HEK293 (cell line): ENCODE data around the gene ZNF629.

Experiments
- CTCF ChIA-PET: fragments of 350-600 bp; formaldehyde crosslinking; extraction: SDS; loops from one replicate; lab custom pipeline; 2021; ENCODE audit warnings: antibody characterized with exemption; lab: Yijun Ruan, JAX
- POLR2A ChIA-PET: fragments of 300-600 bp; formaldehyde crosslinking; extraction: SDS; loops from one replicate; lab custom pipeline; 2020; ENCODE audit warnings: antibody characterized with exemption, inconsistent platforms; lab: Yijun Ruan, JAX
- H3K27ac ChIP-seq: fragments of 200-500 bp; sonication (Bioruptor generic); 2 replicates; pipeline ENCODE4 v1.5.1; 2014; ENCODE audit warnings: low read depth, low read length, control low read depth, inconsistent platforms; ENCODE audit errors: extremely low read depth
- H3K36me3 ChIP-seq, 2 experiments: fragments of 200-500 bp in 1 of 2; sonication (Bioruptor generic) in 1 of 2; 1 replicate in 1 of 2; 2 replicates in 1 of 2; pipeline ENCODE4 v1.5.1; 2014 to 2017; ENCODE audit warnings: inconsistent platforms in 2 of 2, low read length in 2 of 2; ENCODE audit not compliant: control insufficient read depth in 2 of 2, insufficient read depth in 1 of 2
- H3K4me1 ChIP-seq: fragments of 200-500 bp; sonication (Bioruptor generic); 2 replicates; pipeline ENCODE4 v1.5.1; 2014; ENCODE audit warnings: mild to moderate bottlenecking, low read length, inconsistent platforms; ENCODE audit not compliant: control insufficient read depth, insufficient read depth
- H3K4me3 ChIP-seq: 2 replicates; pipeline ENCODE4 v1.5.1; 2011; ENCODE audit warnings: low read depth, mild to moderate bottlenecking, control low read depth, low read length, moderate library complexity
- H3K9me3 ChIP-seq: fragments of 200-500 bp; sonication (Bioruptor generic); 2 replicates; pipeline ENCODE4 v1.5.1; 2014; ENCODE audit warnings: low read depth, low read length, inconsistent platforms; ENCODE audit not compliant: control insufficient read depth, insufficient read depth
- EGR2 ChIP-seq: fragments of 450-650 bp; formaldehyde crosslinking; IDR thresholded peaks from 2 replicates; pipeline ENCODE4 v1.5.1; 2016; ENCODE audit warnings: low read depth, missing biosample characterization, missing genetic modification characterization
- GLI4 ChIP-seq: fragments of 450-650 bp; formaldehyde crosslinking; IDR thresholded peaks from 2 replicates; pipeline ENCODE4 v1.5.1; 2016; ENCODE audit warnings: missing biosample characterization, missing genetic modification characterization
- GLIS2 ChIP-seq: fragments of 450-650 bp; formaldehyde crosslinking; IDR thresholded peaks from 2 replicates; pipeline ENCODE4 v1.5.1; 2016; ENCODE audit warnings: missing biosample characterization, missing genetic modification characterization
- MZF1 ChIP-seq: fragments of 450-650 bp; formaldehyde crosslinking; IDR thresholded peaks from 2 replicates; pipeline ENCODE4 v1.5.1; 2017; ENCODE audit warnings: missing biosample characterization, missing genetic modification characterization, borderline replicate concordance
- OSR2 ChIP-seq: fragments of 450-650 bp; formaldehyde crosslinking; IDR thresholded peaks from 2 replicates; pipeline ENCODE4 v1.5.1; 2016; ENCODE audit warnings: missing biosample characterization, missing genetic modification characterization
- RBAK ChIP-seq: fragments of 450-650 bp; formaldehyde crosslinking; IDR thresholded peaks from 2 replicates; pipeline ENCODE4 v1.5.1; 2016; ENCODE audit warnings: missing biosample characterization, missing genetic modification characterization
- SCRT1 ChIP-seq: fragments of 450-650 bp; formaldehyde crosslinking; IDR thresholded peaks from 2 replicates; pipeline ENCODE4 v1.5.1; 2016; ENCODE audit warnings: missing biosample characterization, missing genetic modification characterization, borderline replicate concordance
- ZFHX2 ChIP-seq: fragments of 450-650 bp; formaldehyde crosslinking; conservative IDR thresholded peaks from 2 replicates; pipeline ENCODE4 v1.5.1; 2016; ENCODE audit warnings: missing biosample characterization, missing genetic modification characterization
- ZNF19 ChIP-seq: fragments of 450-650 bp; formaldehyde crosslinking; IDR thresholded peaks from 2 replicates; pipeline ENCODE4; 2016; ENCODE audit warnings: missing biosample characterization, missing genetic modification characterization, low read depth
- ZNF202 ChIP-seq: fragments of 450-650 bp; formaldehyde crosslinking; IDR thresholded peaks from 2 replicates; pipeline ENCODE4 v1.5.1; 2016; ENCODE audit warnings: missing biosample characterization, missing genetic modification characterization, borderline replicate concordance
- ZNF239 ChIP-seq: fragments of 450-650 bp; formaldehyde crosslinking; IDR thresholded peaks from 2 replicates; pipeline ENCODE4 v1.5.1; 2016; ENCODE audit warnings: missing biosample characterization, missing genetic modification characterization
- ZNF280C ChIP-seq: fragments of 450-650 bp; formaldehyde crosslinking; IDR thresholded peaks from 2 replicates; pipeline ENCODE4 v1.5.1; 2016; ENCODE audit warnings: missing biosample characterization, missing genetic modification characterization
- ZNF416 ChIP-seq: fragments of 450-650 bp; formaldehyde crosslinking; IDR thresholded peaks from 2 replicates; pipeline ENCODE4 v1.5.1; 2016; ENCODE audit warnings: missing biosample characterization, missing genetic modification characterization
- ZNF433 ChIP-seq: fragments of 450-650 bp; formaldehyde crosslinking; IDR thresholded peaks from 2 replicates; pipeline ENCODE4 v1.5.1; 2016; ENCODE audit warnings: missing biosample characterization, missing genetic modification characterization, low read depth
- ZNF510 ChIP-seq: fragments of 450-650 bp; formaldehyde crosslinking; IDR thresholded peaks from 2 replicates; pipeline ENCODE4 v1.5.1; 2018; ENCODE audit warnings: mild to moderate bottlenecking, missing genetic modification characterization, missing biosample characterization; ENCODE audit not compliant: insufficient replicate concordance
- ZNF555 ChIP-seq: fragments of 450-650 bp; formaldehyde crosslinking; conservative IDR thresholded peaks from 2 replicates; pipeline ENCODE4 v1.5.1; 2017; ENCODE audit warnings: missing biosample characterization, mild to moderate bottlenecking, missing genetic modification characterization, inconsistent platforms
- ZNF600 ChIP-seq: fragments of 450-650 bp; formaldehyde crosslinking; IDR thresholded peaks from 2 replicates; pipeline ENCODE4 v1.5.1; 2016; ENCODE audit warnings: missing biosample characterization, missing genetic modification characterization
- ZNF624 ChIP-seq: fragments of 450-650 bp; formaldehyde crosslinking; IDR thresholded peaks from 2 replicates; pipeline ENCODE4 v1.5.1; 2017; ENCODE audit warnings: missing biosample characterization, missing genetic modification characterization
- ZNF843 ChIP-seq: fragments of 450-650 bp; formaldehyde crosslinking; IDR thresholded peaks from 2 replicates; pipeline ENCODE4 v1.5.1; 2016; ENCODE audit warnings: missing biosample characterization, missing genetic modification characterization
- ZSCAN16 ChIP-seq: fragments of 450-650 bp; formaldehyde crosslinking; IDR thresholded peaks from 2 replicates; pipeline ENCODE4 v1.5.1; 2016; ENCODE audit warnings: missing biosample characterization, missing genetic modification characterization
- ZSCAN23 ChIP-seq: fragments of 450-650 bp; formaldehyde crosslinking; IDR thresholded peaks from 2 replicates; pipeline ENCODE4 v1.5.1; 2016; ENCODE audit warnings: missing biosample characterization, missing genetic modification characterization
- ZXDB ChIP-seq: fragments of 450-650 bp; formaldehyde crosslinking; IDR thresholded peaks from 2 replicates; pipeline ENCODE4 v1.5.1; 2016; ENCODE audit warnings: missing biosample characterization, missing genetic modification characterization
- TF ChIP-seq, protein P1 (sequence below): fragments of 450-650 bp; formaldehyde crosslinking; IDR thresholded peaks from 2 replicates; pipeline ENCODE4 v1.5.1; 2016; ENCODE audit warnings: missing biosample characterization, missing genetic modification characterization
- TF ChIP-seq, protein P2 (sequence below): fragments of 450-650 bp; formaldehyde crosslinking; IDR thresholded peaks from 2 replicates; pipeline ENCODE4 v1.5.1; 2016; ENCODE audit warnings: missing biosample characterization, missing genetic modification characterization
- TF ChIP-seq, protein P3 (sequence below): fragments of 450-650 bp; formaldehyde crosslinking; IDR thresholded peaks from 2 replicates; pipeline ENCODE4 v1.5.1; 2017; ENCODE audit warnings: missing biosample characterization, missing genetic modification characterization

ZNF629 gene

DNA sequence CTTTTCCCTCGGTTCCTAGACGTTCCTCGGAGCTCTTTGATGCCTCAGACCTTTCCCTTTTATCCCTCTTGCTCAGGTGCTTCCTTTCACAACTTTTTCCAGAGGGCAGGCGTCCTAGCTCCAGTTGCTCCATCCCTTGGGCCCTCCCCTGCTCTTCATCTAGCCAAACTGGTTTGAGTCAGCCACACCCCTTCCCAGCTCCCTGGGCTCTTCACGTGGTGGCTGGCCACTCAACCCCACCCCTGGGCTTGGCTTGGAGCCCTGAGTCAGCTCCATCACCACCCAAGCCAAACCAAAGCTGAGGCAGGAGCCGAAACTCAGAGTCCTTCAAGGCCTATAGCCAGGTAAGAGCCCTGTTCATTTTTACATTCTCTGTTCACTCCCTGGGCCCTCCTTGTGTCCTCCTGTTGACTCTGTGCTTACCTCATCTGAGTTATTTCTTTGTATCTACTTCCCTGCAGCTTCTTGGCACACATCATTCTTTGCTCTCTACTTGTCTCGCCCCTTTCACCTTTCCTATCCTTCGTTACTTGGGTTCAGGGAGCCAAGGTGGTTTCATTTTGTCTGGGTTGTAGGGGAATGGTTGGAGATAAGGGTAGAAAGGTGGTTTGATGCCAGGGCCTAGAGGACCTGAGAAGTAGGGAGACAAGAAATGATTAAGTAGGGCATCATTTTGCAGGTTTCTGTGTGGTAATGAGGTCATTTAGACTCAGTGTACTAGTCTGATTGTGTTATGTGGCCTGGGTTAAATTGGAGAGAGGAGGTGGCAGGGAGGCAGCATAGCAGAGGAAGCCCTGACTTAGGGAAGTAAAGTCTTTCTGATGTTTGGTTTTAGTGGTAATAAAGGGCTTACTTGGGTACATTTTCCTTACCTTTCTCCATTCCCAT, 46.4 kb downstream of the ZNF629 start (continued):
- TF ChIP-seq ZSCAN23 (tag by site-specific recombination) (no peak), ZSCAN16 (tag by site-specific recombination) (no peak), ZNF600 (tag by site-specific recombination) (peak; percentile 97), MZF1 (tag by site-specific recombination) (no peak), SCRT1 (no peak), ZNF843 (tag by site-specific recombination) (no peak), GLI4 (tag by site-specific recombination) (no peak), ZNF433 (tag by site-specific recombination) (no peak)
- TF ChIP-seq, protein P1, sequence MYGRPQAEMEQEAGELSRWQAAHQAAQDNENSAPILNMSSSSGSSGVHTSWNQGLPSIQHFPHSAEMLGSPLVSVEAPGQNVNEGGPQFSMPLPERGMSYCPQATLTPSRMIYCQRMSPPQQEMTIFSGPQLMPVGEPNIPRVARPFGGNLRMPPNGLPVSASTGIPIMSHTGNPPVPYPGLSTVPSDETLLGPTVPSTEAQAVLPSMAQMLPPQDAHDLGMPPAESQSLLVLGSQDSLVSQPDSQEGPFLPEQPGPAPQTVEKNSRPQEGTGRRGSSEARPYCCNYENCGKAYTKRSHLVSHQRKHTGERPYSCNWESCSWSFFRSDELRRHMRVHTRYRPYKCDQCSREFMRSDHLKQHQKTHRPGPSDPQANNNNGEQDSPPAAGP (tag by site-specific recombination): 0 out of 2 replicates have a peak, but pooled peaks have one; percentile 15
- TF ChIP-seq, protein P2, sequence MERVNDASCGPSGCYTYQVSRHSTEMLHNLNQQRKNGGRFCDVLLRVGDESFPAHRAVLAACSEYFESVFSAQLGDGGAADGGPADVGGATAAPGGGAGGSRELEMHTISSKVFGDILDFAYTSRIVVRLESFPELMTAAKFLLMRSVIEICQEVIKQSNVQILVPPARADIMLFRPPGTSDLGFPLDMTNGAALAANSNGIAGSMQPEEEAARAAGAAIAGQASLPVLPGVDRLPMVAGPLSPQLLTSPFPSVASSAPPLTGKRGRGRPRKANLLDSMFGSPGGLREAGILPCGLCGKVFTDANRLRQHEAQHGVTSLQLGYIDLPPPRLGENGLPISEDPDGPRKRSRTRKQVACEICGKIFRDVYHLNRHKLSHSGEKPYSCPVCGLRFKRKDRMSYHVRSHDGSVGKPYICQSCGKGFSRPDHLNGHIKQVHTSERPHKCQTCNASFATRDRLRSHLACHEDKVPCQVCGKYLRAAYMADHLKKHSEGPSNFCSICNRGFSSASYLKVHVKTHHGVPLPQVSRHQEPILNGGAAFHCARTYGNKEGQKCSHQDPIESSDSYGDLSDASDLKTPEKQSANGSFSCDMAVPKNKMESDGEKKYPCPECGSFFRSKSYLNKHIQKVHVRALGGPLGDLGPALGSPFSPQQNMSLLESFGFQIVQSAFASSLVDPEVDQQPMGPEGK: peak; percentile 45; the same call in 1 of the 2 replicates

DNA sequence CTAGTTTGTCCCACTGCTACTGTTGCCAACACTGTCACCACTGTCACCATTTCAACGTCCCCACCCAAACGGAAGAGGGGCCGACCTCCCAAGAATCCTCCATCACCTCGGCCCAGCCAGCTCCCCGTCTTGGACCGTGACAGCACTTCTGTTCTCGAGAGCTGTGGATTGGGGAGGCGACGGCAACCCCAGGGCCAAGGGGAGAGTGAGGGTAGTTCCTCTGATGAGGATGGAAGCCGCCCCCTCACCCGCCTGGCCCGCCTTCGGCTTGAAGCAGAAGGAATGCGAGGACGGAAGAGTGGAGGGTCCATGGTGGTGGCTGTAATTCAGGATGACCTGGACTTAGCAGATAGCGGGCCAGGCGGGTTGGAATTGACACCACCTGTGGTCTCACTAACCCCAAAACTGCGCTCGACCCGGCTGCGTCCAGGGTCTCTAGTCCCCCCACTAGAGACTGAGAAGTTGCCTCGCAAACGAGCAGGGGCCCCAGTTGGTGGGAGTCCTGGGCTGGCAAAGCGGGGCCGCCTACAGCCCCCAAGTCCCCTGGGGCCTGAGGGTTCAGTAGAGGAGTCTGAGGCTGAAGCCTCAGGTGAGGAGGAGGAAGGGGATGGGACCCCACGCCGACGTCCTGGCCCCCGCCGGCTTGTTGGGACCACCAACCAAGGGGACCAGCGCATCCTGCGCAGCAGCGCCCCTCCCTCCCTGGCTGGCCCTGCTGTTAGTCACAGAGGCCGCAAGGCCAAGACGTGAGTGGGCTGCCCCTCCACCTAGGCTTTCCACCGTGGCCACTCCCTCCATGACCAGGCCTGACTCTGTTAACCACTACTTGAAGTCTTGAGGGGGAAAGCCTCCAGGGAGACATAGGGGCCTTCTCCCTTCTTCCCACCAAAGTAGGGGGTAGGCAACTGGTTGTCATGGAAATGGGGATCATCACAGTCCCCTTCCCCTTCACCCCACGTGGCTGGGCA, 47.7 kb downstream of the ZNF629 start:
- POLR2A ChIA-PET: interaction anchor here (1.0 to 3.8 kb wide), 7 partner anchors 9 to 81 kb away, joined by 3 to 25 read pairs (median 6); partner anchors contain the start of gene PHKG2

More for the DNA sequence above, 47.7 kb downstream of the ZNF629 start:
- Histone ChIP-seq H3K9me3 (no peaks in the 10 kb centered on the region), H3K4me1 (no peaks in the 10 kb centered on the region), H3K4me3 (no peak overlapping the region), H3K36me3 (peaks cover 46 to 93% of the 10 kb centered on the region in 2 experiments; a peak in 2 of 3 replicates), H3K27ac (no peak overlapping the region)
- TF ChIP-seq, protein P2: no peak
- no peak for TF ChIP-seq ZXDB
- TF ChIP-seq ZFHX2 (tag by site-specific recombination): peak; percentile 19; the same call in 1 of the 2 replicates
- TF ChIP-seq ZNF433 (tag by site-specific recombination): no peak
- no peak for TF ChIP-seq ZNF416 (tag by site-specific recombination)
- no peak for TF ChIP-seq GLI4 (tag by site-specific recombination)
- TF ChIP-seq, protein P3, sequence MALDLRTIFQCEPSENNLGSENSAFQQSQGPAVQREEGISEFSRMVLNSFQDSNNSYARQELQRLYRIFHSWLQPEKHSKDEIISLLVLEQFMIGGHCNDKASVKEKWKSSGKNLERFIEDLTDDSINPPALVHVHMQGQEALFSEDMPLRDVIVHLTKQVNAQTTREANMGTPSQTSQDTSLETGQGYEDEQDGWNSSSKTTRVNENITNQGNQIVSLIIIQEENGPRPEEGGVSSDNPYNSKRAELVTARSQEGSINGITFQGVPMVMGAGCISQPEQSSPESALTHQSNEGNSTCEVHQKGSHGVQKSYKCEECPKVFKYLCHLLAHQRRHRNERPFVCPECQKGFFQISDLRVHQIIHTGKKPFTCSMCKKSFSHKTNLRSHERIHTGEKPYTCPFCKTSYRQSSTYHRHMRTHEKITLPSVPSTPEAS (tag by site-specific recombination): no peak
- 0 out of 2 replicates have a peak, but pooled peaks have one; percentile 4 for TF ChIP-seq EGR2
- no peak for TF ChIP-seq ZNF555
- peak; percentile 40; the same call in 1 of the 2 replicates for TF ChIP-seq GLIS2
- TF ChIP-seq RBAK (tag by site-specific recombination): no peak
- no peak for TF ChIP-seq ZNF202
- no peak for TF ChIP-seq OSR2 (tag by site-specific recombination)
- TF ChIP-seq ZNF19: no peak
- TF ChIP-seq ZNF239 (tag by site-specific recombination): no peak
- TF ChIP-seq ZNF280C: no peak
- no peak for TF ChIP-seq ZNF624
- TF ChIP-seq ZNF510: no peak
- CTCF ChIA-PET: interaction anchor here (0.6 to 1.1 kb wide), 2 partner anchors 9 to 204 kb away, joined by 3 read pairs; partner anchors contain the start of gene PHKG2
